ENCODE measurements around the gene RASGEF1C. TPM values are rescaled to one million over a fixed set of nuclear protein-coding genes. Genes with fewer than 3 reads are reported as not detected.

Gene RASGEF1C
- total RNA-seq, 3 donors from 2014 or later = 0.73 TPM; not detected in 2

- H3K27ac ChIP-seq = no peak overlapping the region
- H3K4me1 ChIP-seq = no peaks in the 10 kb centered on the region
- peak in 1 of 2 donors; percentile 47 for DNase-seq (ENCODE audit: low spot score in 2 of 2)
- TF ChIP-seq POLR2A (IDR thresholded peaks at IDR 0.05) (no peak), CTCF (IDR thresholded peaks at IDR 0.05) (peak in 2 of 3 donors; percentile 24 to 25), POLR2AphosphoS5 (IDR thresholded peaks at IDR 0.05) (no peak)
- no peaks in the 10 kb centered on the region for H3K9me3 ChIP-seq
- no peak overlapping the region for H3K4me3 ChIP-seq
- peaks cover 0 to 9% of the 10 kb centered on the region in 2 donors for H3K27me3 ChIP-seq
- H3K36me3 ChIP-seq = no peaks in the 10 kb centered on the region
- intact Hi-C loops (cut with DNase I; ENCODE audit: low total_unique reads) = loop anchor here (2.0 kb wide), 1 partner anchor 76 kb away; no protein-coding TSS in a partner anchor
These were observed 91.8 kb downstream of the RASGEF1C start for GRCh38 chr5:180117000-180117725.

- H3K27ac ChIP-seq = no peak overlapping the region
These were observed 92.7 kb downstream of the RASGEF1C start for GRCh38 chr5:180116077-180116999.

GRCh38 chr5:180115326-180116076 is 93.5 kb downstream of the RASGEF1C start:
- H3K36me3 ChIP-seq = no peaks in the 10 kb centered on the region

More at GRCh38 chr5:180116077-180116999, 92.7 kb downstream of the RASGEF1C start:
- no peaks in the 10 kb centered on the region for H3K4me1 ChIP-seq
- H3K4me3 ChIP-seq = no peak overlapping the region
- H3K27me3 ChIP-seq = peaks cover 0 to 9% of the 10 kb centered on the region in 2 donors
- intact Hi-C loops (cut with DNase I; ENCODE audit: low total_unique reads) = loop anchor here (2.0 kb wide), 1 partner anchor 76 kb away; no protein-coding TSS in a partner anchor
- TF ChIP-seq POLR2A (IDR thresholded peaks at IDR 0.05) = no peak
- TF ChIP-seq CTCF (IDR thresholded peaks at IDR 0.05) = no peak
- no peak for TF ChIP-seq POLR2AphosphoS5 (IDR thresholded peaks at IDR 0.05)
- H3K36me3 ChIP-seq = no peaks in the 10 kb centered on the region
- no peaks in the 10 kb centered on the region for H3K9me3 ChIP-seq
- peak in 1 of 2 donors; percentile 17 for DNase-seq (ENCODE audit: low spot score in 2 of 2)

More at GRCh38 chr5:180115326-180116076, 93.5 kb downstream of the RASGEF1C start:
- Histone ChIP-seq H3K4me1 (no peaks in the 10 kb centered on the region), H3K9me3 (no peaks in the 10 kb centered on the region), H3K27ac (no peak overlapping the region), H3K27me3 (peaks cover 0 to 9% of the 10 kb centered on the region in 2 donors), H3K4me3 (no peak overlapping the region)
- DNase-seq (ENCODE audit: low spot score in 2 of 2) = peak in 1 of 2 donors; percentile 30
- no peak for TF ChIP-seq CTCF (IDR thresholded peaks at IDR 0.05)
- no peak for TF ChIP-seq POLR2A (IDR thresholded peaks at IDR 0.05)
- no peak for TF ChIP-seq POLR2AphosphoS5 (IDR thresholded peaks at IDR 0.05)
- intact Hi-C loops (cut with DNase I; ENCODE audit: low total_unique reads) = loop anchor here (2.0 kb wide), 1 partner anchor 77 kb away; no protein-coding TSS in a partner anchor
